ENCODE results near the gene GLOD4. TPM values are rescaled to one million over a fixed set of nuclear protein-coding genes. Genes with fewer than 3 reads are reported as not detected.
"Not testable (repeated sequence)": the region's sequence is repeated elsewhere in the genome, so short reads cannot be mapped to it uniquely, and the experiment has no call there.

The GLOD4 gene, protein sequence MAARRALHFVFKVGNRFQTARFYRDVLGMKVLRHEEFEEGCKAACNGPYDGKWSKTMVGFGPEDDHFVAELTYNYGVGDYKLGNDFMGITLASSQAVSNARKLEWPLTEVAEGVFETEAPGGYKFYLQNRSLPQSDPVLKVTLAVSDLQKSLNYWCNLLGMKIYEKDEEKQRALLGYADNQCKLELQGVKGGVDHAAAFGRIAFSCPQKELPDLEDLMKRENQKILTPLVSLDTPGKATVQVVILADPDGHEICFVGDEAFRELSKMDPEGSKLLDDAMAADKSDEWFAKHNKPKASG
- total RNA-seq: 85.3 and 151 TPM in 2 replicates
- polyA plus RNA-seq: 76.8 and 83.7 TPM in 2 replicates

DNA sequence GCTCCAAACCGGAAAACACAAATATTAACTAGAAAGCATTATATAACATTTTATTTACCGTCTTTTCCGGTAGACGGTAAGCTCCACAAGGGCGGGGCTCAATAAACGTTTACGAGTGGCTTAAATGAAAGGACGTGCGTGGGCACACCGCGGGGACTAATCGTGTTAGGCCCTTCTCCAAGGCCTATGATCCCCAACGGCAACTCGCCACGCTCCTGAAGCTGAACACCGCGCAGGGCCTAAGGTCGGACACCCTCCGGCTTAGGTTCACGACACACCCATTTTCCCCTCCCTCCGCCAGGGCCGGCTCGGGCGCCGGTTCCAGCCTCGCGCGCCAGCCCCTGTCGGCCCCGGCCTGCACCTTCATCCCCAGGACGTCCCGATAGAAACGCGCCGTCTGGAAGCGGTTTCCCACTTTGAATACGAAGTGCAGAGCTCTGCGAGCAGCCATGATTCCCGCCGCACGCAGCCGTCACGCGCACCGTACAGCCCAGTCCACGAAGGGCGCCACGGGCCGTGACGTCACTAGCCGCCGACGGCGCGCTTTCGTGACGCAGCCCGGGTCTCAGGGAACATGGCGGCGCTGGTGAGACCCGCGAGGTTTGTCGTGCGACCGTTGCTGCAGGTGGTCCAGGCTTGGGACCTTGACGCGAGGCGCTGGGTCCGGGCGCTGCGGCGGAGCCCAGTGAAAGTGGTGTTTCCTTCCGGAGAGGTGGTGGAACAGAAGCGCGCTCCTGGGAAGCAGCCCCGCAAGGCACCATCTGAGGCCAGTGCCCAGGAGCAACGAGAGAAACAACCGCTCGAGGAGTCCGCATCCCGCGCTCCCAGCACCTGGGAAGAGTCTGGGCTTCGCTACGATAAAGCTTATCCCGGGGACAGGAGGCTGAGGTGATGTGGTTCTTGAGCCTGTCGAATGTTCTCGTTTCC is at the start of gene GLOD4, which contains the start of gene MRM3:
Gene GLOD4 (minus strand): TSS at position 476 of the 927 bp plus-strand sequence. CDS start 25 bp downstream, at position 451.
Gene MRM3 (plus strand): TSS at position 549 of the 927 bp plus-strand sequence. CDS start 26 bp downstream, at position 575.
- H3K27ac ChIP-seq: peak within 1 kb of the TSS; percentile 85
- DNase-seq (ENCODE audit: low read depth in 1 of 2, low spot score in 1 of 2): peak; percentile 91 to 92
- H3K27me3 ChIP-seq: no peaks in the 10 kb centered on the region
- no peaks in the 10 kb centered on the region for H3K9me3 ChIP-seq (ENCODE audit: low read depth)
- TF ChIP-seq, protein P1, sequence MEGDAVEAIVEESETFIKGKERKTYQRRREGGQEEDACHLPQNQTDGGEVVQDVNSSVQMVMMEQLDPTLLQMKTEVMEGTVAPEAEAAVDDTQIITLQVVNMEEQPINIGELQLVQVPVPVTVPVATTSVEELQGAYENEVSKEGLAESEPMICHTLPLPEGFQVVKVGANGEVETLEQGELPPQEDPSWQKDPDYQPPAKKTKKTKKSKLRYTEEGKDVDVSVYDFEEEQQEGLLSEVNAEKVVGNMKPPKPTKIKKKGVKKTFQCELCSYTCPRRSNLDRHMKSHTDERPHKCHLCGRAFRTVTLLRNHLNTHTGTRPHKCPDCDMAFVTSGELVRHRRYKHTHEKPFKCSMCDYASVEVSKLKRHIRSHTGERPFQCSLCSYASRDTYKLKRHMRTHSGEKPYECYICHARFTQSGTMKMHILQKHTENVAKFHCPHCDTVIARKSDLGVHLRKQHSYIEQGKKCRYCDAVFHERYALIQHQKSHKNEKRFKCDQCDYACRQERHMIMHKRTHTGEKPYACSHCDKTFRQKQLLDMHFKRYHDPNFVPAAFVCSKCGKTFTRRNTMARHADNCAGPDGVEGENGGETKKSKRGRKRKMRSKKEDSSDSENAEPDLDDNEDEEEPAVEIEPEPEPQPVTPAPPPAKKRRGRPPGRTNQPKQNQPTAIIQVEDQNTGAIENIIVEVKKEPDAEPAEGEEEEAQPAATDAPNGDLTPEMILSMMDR (IDR thresholded peaks at IDR 0.05; ENCODE audit: low read depth, low read length): no peak
- H3K4me3 ChIP-seq: peak within 1 kb of the TSS; percentile 76
- peaks cover 13% of the 10 kb centered on the region for H3K36me3 ChIP-seq
- peaks cover 7% of the 10 kb centered on the region for H3K4me1 ChIP-seq (ENCODE audit: low read depth)

DNA sequence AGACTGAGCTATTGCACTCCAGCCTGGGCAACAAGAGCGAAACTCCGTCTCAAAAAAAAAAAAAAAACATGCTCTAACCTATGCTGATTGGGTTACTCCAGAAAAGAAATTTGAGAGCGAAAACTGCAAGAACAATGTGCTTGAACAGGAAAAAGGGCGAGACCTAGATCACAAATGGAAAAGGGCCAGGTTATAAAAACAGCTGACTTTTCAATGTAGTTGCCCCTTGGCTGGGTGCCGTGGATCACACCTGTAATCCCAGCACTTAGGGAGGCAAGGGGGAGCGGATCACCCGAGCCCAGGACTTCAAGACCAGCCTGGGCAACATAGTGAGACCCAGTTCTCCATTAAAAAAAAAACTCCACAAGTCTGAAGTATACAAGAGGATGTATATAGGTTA is 48.9 kb upstream of the GLOD4 start:
- Histone ChIP-seq H3K4me1 (ENCODE audit: low read depth) (no peaks in the 10 kb centered on the region), H3K4me3 (no peak overlapping the region), H3K27me3 (no peaks in the 10 kb centered on the region), H3K9me3 (ENCODE audit: low read depth) (no peaks in the 10 kb centered on the region), H3K27ac (no peak overlapping the region), H3K36me3 (no peaks in the 10 kb centered on the region)
- TF ChIP-seq, protein P1 (IDR thresholded peaks at IDR 0.05; ENCODE audit: low read depth, low read length): no peak
- no peak for DNase-seq (ENCODE audit: low read depth in 1 of 2, low spot score in 1 of 2)

DNA sequence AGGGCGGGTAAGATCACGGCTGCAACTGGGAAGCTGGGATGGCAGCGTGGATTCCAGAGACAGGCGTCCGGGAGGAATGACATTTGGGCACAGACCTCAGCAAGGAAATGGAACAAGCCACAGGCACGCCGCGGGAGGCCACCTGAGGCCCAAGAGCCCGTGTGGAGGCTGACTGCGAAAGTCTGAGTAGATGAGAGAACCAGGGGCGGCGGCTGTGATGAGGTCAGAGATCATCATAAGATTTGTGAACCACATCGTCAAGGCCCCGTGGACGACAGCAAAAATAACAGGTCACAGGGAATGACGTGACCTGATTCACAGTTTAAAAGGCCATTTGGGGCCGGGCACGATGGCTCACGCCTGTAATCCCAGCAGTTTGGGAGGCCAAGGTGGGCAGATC is 48.3 kb upstream of the GLOD4 start:
- peaks cover 4% of the 10 kb centered on the region for H3K36me3 ChIP-seq
- TF ChIP-seq, protein P1 (IDR thresholded peaks at IDR 0.05; ENCODE audit: low read depth, low read length): no peak
- no peaks in the 10 kb centered on the region for H3K4me1 ChIP-seq (ENCODE audit: low read depth)
- no peaks in the 10 kb centered on the region for H3K9me3 ChIP-seq (ENCODE audit: low read depth)
- no peak for DNase-seq (ENCODE audit: low read depth in 1 of 2, low spot score in 1 of 2)
- H3K27me3 ChIP-seq: no peaks in the 10 kb centered on the region
- H3K27ac ChIP-seq: no peak overlapping the region
- no peak overlapping the region for H3K4me3 ChIP-seq

DNA sequence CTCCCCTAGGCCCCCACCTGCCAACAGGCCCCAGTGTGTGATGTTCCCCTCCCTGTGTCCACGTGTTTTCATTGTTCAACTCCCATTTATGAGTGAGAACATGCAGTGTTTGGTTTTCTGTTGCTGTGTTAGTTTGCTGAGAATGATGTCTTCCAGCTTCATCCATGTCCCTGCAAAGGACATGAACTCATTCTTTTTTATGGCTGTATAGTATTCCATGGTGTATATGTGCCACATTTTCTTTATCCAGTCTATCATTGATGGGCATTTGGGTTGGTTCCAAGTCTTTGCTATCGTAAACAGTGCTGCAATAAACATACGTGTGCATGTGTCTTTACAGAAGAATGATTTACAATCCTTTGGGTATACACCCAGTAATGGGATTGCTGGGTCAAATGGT is 47.5 kb upstream of the GLOD4 start:
- H3K36me3 ChIP-seq; H3K4me3 ChIP-seq; DNase-seq (ENCODE audit: low read depth in 1 of 2, low spot score in 1 of 2); H3K4me1 ChIP-seq (ENCODE audit: low read depth); H3K27ac ChIP-seq; H3K27me3 ChIP-seq; H3K9me3 ChIP-seq (ENCODE audit: low read depth): not testable (repeated sequence)

DNA sequence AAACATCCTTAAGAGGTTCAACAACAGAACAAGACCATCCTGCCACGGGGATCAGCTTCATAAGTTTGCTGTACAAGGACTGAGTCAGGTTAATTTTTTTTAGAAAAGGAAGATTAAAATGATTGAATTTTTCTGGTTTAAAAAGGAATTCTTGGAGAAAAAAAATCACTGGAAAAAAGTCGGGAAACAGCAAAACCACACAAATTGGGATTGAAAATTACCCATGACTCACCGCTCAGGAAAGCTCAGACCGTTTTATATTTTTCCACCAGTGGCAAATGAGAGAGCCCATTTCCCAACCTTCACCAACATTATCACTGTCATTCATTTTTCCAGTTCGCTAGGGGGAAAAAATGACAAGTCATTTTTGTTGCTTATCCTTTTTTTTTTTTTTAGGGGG is 46.7 kb upstream of the GLOD4 start:
- H3K27me3 ChIP-seq: no peaks in the 10 kb centered on the region
- DNase-seq (ENCODE audit: low read depth in 1 of 2, low spot score in 1 of 2): no peak
- peaks cover 6% of the 10 kb centered on the region for H3K36me3 ChIP-seq
- H3K4me3 ChIP-seq: no peak overlapping the region
- no peak overlapping the region for H3K27ac ChIP-seq
- H3K9me3 ChIP-seq (ENCODE audit: low read depth): no peaks in the 10 kb centered on the region
- no peaks in the 10 kb centered on the region for H3K4me1 ChIP-seq (ENCODE audit: low read depth)
- TF ChIP-seq, protein P1 (IDR thresholded peaks at IDR 0.05; ENCODE audit: low read depth, low read length): no peak
